NCI-H510A (cell line): ENCODE results near the gene SOS2.
"Not testable (repeated sequence)": the region's sequence is repeated elsewhere in the genome, so short reads cannot be mapped to it uniquely, and the experiment has no call there.

Experiments
- DNase-seq: peaks from one replicate; lab custom pipeline; 2025; lab: John Stamatoyannopoulos, UW

SOS2 gene

DNA sequence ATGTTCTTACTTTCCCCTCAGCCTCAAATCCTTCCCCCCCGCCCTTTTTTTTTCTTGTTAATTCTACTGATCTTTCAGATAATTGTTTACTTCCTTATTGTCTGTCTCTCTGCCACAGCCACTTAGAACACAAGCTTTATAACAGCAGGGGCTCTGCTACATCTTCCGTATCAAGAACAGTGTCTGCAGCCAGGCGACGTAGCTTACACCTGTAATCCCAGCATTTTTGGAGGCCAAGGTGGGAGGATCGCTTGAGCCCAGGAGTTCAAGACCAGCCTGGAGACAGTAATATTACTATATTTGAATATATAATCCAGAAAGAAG lies 5.4 kb downstream of the SOS2 start:
- DNase-seq: no peak

- no peak for DNase-seq
Measured at GRCh38 chr14:50225067-50225973, 6.1 kb downstream of the SOS2 start.

- DNase-seq: no peak
Measured at GRCh38 chr14:50222055-50222613, 9.2 kb downstream of the SOS2 start.

GRCh38 chr14:50218501-50218900 lies 12.9 kb downstream of the SOS2 start:
- DNase-seq: no peak

DNA sequence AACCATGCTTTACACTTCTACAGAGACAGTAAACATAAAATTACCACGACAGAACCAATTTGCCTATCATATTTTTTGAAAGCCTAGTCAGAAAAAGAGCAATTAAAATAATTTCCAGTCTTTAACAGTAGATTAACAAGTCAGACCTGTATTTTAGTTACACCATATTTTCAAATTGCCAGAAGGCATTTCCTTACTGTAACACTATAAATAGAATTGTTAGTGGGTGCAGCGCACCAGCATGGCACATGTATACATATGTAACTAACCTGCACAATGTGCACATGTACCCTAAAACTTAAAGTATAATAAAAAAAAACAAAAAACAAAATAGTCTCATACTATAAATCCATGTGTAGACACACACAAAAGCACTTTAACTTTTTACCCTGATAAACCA lies 16.0 kb downstream of the SOS2 start:
- DNase-seq: no peak

GRCh38 chr14:50213795-50214194 lies 17.6 kb downstream of the SOS2 start:
- no peak for DNase-seq

DNA sequence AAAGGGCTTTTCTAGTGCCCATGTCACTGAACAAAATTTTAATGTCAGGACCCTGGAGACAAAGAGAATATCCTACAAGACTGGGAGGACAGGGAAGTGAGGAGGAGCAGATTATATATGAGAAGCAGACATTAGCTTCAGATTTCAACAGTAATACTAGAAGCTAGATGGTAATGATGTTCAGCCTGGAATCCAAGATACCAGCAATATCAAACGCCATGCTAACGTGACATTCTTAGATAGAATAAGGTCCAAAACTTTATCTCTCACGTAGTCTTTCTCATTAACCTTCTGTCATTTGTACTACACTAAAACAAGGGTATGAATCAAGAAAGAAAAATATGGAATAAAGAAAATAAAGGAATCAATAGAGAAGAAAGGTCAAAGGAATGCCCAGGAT lies 18.7 kb downstream of the SOS2 start:
- no peak for DNase-seq

DNA sequence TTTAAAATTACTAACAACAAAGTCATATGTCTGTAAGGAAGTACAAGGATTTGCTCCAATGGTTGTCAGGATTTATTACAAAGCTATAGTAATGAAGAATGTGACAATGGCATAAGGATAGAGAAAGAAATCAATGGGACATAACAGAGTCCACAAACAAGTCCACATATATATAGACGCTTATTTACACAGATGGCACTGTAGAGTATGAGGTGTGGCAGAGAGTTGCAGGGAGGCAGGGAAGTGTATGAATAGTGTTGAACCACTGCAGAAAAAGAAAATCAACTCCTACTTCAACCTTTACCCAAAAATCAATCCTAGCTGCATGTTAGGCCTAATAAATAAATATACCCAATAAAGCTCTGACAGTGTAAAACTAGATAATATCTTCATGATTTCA lies 21.3 kb downstream of the SOS2 start:
- DNase-seq: no peak

DNA sequence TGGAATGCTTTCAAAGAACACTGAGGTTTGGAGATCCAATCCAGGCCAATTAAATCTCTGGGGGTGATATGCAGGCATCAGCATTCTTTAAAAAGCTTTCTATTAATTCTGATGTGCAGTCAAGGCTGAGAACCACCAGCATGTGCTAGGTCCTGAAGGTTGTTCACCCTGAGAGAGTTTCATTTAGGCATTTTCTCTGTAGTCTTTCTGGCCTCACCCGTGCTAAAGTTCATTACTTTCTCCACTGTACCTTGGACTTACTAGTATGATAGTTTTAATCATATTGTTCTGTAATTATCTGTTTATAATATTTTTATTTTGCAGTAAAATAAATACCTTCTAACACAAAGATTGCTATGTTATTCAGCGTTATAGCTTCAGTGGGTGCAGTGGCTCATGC lies 32.9 kb downstream of the SOS2 start:
- DNase-seq: no peak

DNA sequence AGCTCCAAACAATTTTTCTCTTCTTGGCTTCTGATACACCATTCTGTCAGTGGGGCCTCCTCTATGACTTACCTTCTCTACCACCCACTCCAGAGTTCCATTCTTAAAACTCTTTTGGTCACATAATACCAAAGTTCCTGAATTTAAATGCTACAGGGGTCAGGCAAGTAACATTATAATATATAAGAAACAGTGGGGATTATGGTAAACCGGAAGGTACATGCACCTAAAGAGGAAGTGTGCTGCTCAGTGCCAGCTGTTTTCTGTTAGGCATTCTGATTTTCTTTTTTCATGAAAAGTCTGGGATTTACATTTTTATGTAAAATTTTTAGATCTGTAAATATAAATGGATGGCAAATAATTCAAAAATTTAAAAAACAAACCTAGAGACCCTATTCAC lies 39.9 kb downstream of the SOS2 start:
- no peak for DNase-seq

DNA sequence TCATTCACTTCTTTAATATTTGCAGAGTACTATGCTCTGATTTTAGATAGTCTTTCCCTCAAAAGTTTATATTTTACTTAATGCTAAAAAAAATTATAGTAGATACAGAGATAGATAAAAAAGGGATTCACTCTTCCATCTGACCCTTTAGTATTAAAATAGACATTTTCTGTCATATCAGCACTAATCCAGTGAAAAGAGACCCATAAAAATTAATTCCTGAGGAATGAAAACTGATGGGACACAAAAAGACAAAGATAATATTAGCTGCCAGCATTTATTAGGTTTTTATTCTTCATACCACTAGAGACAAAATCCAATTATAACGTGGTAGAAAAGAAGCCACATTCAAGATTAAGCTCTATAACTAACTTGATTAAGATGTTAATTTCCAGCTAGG lies 45.3 kb downstream of the SOS2 start:
- no peak for DNase-seq

- no peak for DNase-seq
Measured at GRCh38 chr14:50173891-50174290, 57.5 kb downstream of the SOS2 start.

GRCh38 chr14:50171895-50172294 lies 59.5 kb downstream of the SOS2 start:
- no peak for DNase-seq

GRCh38 chr14:50167381-50167780 lies 64.0 kb downstream of the SOS2 start:
- not testable (repeated sequence) for DNase-seq

DNA sequence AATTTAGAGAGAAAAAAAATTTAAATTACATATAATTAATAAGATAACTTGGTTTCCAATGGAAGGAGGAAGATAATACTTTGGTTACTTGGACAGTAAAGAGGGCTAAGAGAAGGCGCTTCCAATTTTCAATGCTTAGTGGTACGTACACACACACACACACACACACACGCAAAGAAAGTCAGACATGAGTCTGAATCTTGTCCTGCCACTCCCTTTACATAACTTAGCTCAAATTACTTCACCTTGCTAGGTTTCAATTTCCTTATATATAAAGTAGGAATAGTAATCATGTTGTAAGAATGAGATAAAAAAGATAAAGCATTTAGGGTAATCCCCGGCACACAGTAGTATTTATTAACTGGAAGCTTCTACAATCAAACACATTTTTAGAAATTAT lies 75.3 kb downstream of the SOS2 start:
- DNase-seq: no peak

GRCh38 chr14:50148799-50149198 lies 82.6 kb downstream of the SOS2 start:
- DNase-seq: no peak

DNA sequence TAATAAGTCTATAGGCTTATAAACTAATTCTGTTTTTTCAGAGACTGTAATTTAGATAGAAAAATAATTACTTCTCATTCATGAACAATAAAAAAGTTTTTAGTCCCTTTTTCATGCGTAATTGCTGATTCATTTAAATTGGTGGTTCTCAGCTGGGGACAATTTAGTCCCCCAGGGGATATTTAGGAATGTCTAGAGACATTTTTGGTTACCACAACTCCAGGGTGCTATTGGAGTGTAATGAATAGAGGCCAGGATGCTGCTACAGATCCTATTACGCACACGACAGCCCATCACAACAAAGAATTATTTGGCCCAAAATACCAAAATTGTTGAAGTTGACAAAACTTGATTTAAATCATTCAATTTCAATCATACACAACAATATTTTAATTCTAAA lies 92.2 kb downstream of the SOS2 start:
- DNase-seq: no peak

GRCh38 chr14:50127802-50128201 lies 103.6 kb downstream of the SOS2 start:
- DNase-seq: no peak

- DNase-seq: no peak
Measured at GRCh38 chr14:50123062-50123461, 108.3 kb downstream of the SOS2 start.

GRCh38 chr14:50122291-50122690 lies 109.1 kb downstream of the SOS2 start:
- no peak for DNase-seq

DNA sequence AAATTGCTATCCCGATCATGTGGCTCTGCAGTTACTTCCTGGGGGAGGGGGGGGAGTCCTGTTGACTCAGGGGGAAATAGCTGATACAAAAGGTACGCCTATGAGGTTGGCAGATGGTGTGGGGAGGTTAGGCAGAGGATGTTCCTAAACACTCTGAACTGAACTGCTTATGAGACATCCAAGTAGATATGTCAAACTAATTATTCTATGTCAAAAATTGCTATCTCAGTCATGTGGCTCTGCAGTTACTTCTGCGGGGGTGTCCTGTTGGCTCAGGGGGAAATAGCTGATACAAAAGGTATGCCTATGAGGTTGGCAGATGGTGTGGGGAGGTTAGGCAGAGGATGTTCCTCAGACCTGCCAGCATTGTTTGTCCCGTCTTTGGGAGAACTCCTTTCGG lies 109.9 kb downstream of the SOS2 start:
- no peak for DNase-seq

DNA sequence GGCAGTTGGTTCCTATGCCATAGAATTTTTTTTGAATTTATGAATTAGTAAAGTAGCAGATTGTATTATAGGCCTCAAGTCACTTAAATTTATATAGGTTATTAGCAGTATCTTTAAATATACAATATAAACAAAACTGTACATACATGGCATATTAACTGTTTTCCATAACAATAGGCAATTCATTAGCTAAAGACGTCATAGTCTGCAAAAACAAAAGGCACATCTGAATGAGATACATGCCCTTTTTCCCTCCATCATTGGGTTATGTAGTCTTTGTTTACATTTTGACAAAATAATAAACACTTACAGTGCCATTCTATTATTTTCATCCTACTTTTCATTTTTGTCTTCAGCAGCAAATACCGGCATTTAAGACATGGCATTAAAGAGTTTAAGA lies 113.9 kb downstream of the SOS2 start:
- DNase-seq: no peak

DNA sequence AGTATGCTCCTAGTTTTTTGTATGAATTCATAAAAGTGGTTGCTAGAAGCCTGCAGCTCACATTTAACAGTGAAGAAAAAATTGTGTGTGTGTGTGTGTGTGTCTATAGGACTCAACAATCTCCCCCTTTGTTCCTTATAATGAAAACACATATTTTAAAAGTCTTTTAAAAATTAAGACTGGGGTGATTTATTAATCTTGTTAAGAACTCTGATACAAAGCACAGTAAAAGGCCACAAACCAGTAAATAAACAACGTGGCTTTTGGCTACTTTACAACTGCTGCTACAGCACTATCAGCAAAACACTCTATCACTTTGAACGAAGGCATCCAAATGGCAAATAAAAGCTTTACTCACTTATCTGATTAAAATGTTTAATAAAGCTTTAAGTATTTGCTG lies 114.4 kb downstream of the SOS2 start:
- no peak for DNase-seq
